ENCODE data around the gene NACA. TPM values are rescaled to one million over a fixed set of nuclear protein-coding genes. Genes with fewer than 3 reads are reported as not detected.

Gene NACA

GRCh38 chr12:56668197-56668457, 57.0 kb downstream of the NACA start:
- Histone ChIP-seq H3K18ac (ENCODE audit: low read depth in 1 of 2, low read length in 2 of 2) (no peak overlapping the region), H3K36me3 (ENCODE audit: control insufficient read depth in 1 of 2, insufficient read depth in 2 of 2, low read depth in 1 of 2, low read length in 2 of 2) (peaks cover 37 to 94% of the 10 kb centered on the region in 2 experiments), H3K9me3 (ENCODE audit: control insufficient read depth, low read length) (no peaks in the 10 kb centered on the region), H3K23ac (ENCODE audit: low read length in 2 of 2) (no peak overlapping the region), H3K4me1 (ENCODE audit: control insufficient read depth, insufficient read depth, low read depth, low read length) (no peaks in the 10 kb centered on the region), H4K8ac (ENCODE audit: low read length) (no peak overlapping the region), H2BK12ac (ENCODE audit: low read length in 2 of 2) (no peak overlapping the region), H3K27ac (ENCODE audit: low read length, poor library complexity, severe bottlenecking) (no peak overlapping the region), H2AK5ac (ENCODE audit: low read length, severe bottlenecking) (no peak overlapping the region), H4K91ac (ENCODE audit: low read length) (no peak overlapping the region), H3K14ac (ENCODE audit: low read length in 2 of 2) (no peak overlapping the region), H3K9ac (ENCODE audit: low read length) (no peak overlapping the region), H2BK120ac (ENCODE audit: low read depth, low read length) (no peak overlapping the region), H3K4me2 (ENCODE audit: low read length, poor library complexity, severe bottlenecking) (no peak overlapping the region), H3K79me1 (replicated peaks; ENCODE audit: low read length, poor library complexity, severe bottlenecking) (peaks cover 17% of the 10 kb centered on the region), H2BK5ac (ENCODE audit: low read depth, low read length, poor library complexity, severe bottlenecking) (no peak overlapping the region), H3K27me3 (ENCODE audit: control insufficient read depth in 1 of 2, insufficient read depth in 1 of 2, low read length in 2 of 2) (no peaks in the 10 kb centered on the region), H2BK15ac (ENCODE audit: low read depth, poor library complexity, severe bottlenecking) (no peak overlapping the region), H3K4me3 (ENCODE audit: insufficient read depth in 1 of 2, low read depth in 1 of 2, low read length in 2 of 2) (no peak overlapping the region), H2AFZ (ENCODE audit: low read depth, low read length) (no peak overlapping the region), H3K4ac (ENCODE audit: low read depth in 1 of 2, low read length in 2 of 2) (no peak overlapping the region)
- no peak for DNase-seq
- no CpG with 5 or more reads among the region's 2 CpGs for WGBS

Small RNAs within 50 kb of the gene (small RNA-seq; reads per million reads assigned to genes)
- gene RN7SL809P (ENCODE audit: low read depth): not detected

Data from mesenchymal stem cell (in vitro differentiated cells and primary cell).